T-helper 2 cell treated with Interferon-gamma antibody and Interleukin-4, amounts not matched to agents 5 μg/mL and 100 μg/mL, for 36 hours (primary cell): ENCODE measurements around the gene CDH15.
"Not testable (repeated sequence)": the region's sequence is repeated elsewhere in the genome, so short reads cannot be mapped to it uniquely, and the experiment has no call there.

Experiments used
- DNase-seq: peaks from one replicate; pipeline ENCODE4 v3.0.0; 2021; ENCODE audit warnings: low spot score
- H3K27ac Mint-ChIP-seq: one replicate; pipeline ENCODE4 v1.8.0; 2021; ENCODE audit warnings: mild to moderate bottlenecking, mixed read lengths
- H3K27me3 Mint-ChIP-seq: one replicate; pipeline ENCODE4 v1.8.0; 2021; ENCODE audit warnings: low read depth, mixed read lengths
- H3K36me3 Mint-ChIP-seq: one replicate; pipeline ENCODE4 v1.8.0; 2021; ENCODE audit warnings: low read depth, mixed read lengths
- H3K4me1 Mint-ChIP-seq: one replicate; pipeline ENCODE4 v1.8.0; 2021; ENCODE audit warnings: low read depth, mixed read lengths
- H3K4me3 Mint-ChIP-seq: one replicate; pipeline ENCODE4 v1.8.0; 2022; ENCODE audit warnings: mild to moderate bottlenecking, moderate library complexity, mixed read lengths
- H3K9me3 Mint-ChIP-seq: one replicate; pipeline ENCODE4 v1.8.0; 2021; ENCODE audit warnings: mixed read lengths

Gene CDH15

GRCh38 chr16:89176147-89176690 is 4.7 kb downstream of the CDH15 start:
- Mint-ChIP-seq H3K4me3 (no peak overlapping the region), H3K36me3 (no peaks in the 10 kb centered on the region), H3K9me3 (no peaks in the 10 kb centered on the region), H3K4me1 (no peaks in the 10 kb centered on the region), H3K27ac (no peak overlapping the region), H3K27me3 (no peaks in the 10 kb centered on the region)
- DNase-seq = no peak

DNA sequence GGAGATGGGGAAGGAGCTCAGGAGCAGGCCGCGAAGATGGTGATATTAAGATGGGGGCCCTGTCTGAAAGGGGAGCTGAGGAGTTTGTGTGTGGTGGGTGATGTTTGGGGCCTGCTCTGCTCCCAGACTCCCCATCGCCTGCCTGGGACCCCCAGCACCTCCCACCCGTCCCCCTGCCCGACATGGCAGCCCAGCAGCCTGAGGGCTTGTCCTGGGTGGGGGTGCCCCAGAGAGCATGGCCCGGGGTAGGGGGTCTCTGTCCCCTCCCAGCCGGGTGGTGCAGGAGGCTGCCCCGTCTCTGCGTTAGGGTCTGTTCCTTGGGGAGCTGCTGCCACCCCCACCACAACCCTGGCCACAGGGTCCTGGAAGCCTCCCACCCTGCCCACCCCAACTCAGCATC is 5.2 kb downstream of the CDH15 start:
- Mint-ChIP-seq H3K27me3 (no peaks in the 10 kb centered on the region), H3K9me3 (no peaks in the 10 kb centered on the region), H3K4me1 (no peaks in the 10 kb centered on the region), H3K36me3 (no peaks in the 10 kb centered on the region), H3K27ac (no peak overlapping the region), H3K4me3 (no peak overlapping the region)
- DNase-seq = no peak

- no peak for DNase-seq
- no peak overlapping the region for H3K27ac Mint-ChIP-seq
- H3K27me3 Mint-ChIP-seq = no peaks in the 10 kb centered on the region
- no peak overlapping the region for H3K4me3 Mint-ChIP-seq
- no peaks in the 10 kb centered on the region for H3K9me3 Mint-ChIP-seq
- H3K4me1 Mint-ChIP-seq = no peaks in the 10 kb centered on the region
- no peaks in the 10 kb centered on the region for H3K36me3 Mint-ChIP-seq
Measured at GRCh38 chr16:89177501-89177900, 6.0 kb downstream of the CDH15 start.

DNA sequence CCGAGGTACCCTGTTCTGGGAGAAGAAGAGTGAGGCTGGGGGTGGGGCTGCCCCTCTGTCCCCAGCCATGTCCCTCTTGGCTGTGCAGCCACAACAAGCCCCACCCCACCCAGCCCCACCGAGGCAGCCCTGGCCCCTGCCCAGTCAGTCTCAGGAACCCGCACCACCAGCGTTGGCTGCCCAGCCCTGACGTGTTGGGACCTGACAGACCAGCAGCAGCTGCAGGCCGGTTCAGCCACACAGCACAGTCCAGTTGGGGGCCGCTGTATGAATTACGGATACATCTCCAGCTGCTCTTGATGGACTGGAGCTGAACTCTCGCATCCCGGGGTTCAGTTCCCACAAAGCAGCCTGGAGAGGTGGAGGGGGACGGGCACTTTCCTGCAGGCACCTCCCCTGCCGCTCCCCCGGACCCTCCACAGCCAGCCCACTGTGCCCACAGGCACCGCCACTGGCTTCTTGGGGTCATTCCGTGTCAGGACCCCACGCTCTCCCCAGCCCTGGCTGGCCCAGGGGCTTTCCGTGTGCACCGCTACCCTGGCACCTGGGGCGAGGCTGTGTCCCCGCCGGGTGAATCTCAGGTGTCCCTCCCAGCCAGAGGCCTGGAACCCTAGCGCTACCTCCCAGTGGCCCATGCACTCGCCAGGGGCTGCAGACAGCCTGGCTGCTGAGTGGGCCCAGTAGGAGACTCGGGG is 7.1 kb downstream of the CDH15 start:
- H3K4me3 Mint-ChIP-seq = no peak overlapping the region
- no peak for DNase-seq
- no peaks in the 10 kb centered on the region for H3K9me3 Mint-ChIP-seq
- H3K36me3 Mint-ChIP-seq = no peaks in the 10 kb centered on the region
- H3K27ac Mint-ChIP-seq = no peak overlapping the region
- H3K27me3 Mint-ChIP-seq = no peaks in the 10 kb centered on the region
- H3K4me1 Mint-ChIP-seq = no peaks in the 10 kb centered on the region

DNA sequence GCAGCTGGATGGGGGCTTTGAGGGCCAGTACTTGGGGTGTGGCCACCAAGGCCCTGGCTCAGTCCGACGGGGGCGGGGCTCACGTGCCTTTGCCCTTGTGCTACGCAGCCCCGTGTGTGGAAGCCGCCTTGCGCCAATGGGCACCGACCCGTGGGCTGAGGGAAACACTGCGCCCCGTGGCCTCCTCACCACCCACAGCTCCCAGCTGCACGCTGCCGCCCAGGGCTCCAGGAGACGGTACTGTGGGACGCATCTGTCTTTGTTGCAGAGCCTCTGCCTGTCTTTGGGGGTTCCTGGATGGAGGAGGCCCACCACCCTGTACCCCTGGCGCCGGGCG is 7.6 kb downstream of the CDH15 start:
- no peaks in the 10 kb centered on the region for H3K9me3 Mint-ChIP-seq
- no peak overlapping the region for H3K27ac Mint-ChIP-seq
- H3K27me3 Mint-ChIP-seq = no peaks in the 10 kb centered on the region
- H3K36me3 Mint-ChIP-seq = no peaks in the 10 kb centered on the region
- no peak for DNase-seq
- no peak overlapping the region for H3K4me3 Mint-ChIP-seq
- H3K4me1 Mint-ChIP-seq = no peaks in the 10 kb centered on the region

DNA sequence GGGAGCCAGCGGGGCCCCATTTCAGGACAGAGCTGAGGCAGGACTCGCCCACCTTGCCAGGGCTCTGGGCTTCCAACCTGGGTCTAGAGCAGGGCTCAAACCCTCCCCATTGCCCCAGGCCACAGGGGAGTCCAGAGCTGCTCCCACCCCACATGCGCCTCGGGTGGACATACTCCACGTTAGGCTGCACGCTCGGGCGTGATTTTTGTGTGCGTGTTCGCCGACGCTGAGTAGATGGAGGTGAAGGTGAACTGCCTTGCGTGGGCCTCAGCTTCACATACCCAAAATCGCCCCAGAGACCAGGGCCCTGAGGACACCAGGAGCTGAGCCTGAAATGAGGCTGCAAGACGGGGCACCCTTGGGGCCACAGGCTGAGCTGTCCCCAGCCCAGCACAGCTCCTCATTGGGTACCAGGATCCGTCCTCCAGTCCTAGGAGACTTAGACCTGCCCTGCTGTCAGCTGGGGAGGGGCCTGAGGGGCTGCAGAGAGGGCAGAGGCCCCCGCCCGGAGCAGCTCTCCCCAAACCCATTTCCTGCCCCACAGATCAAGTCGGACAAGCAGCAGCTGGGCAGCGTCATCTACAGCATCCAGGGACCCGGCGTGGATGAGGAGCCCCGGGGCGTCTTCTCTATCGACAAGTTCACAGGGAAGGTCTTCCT is 8.2 kb downstream of the CDH15 start:
- H3K27ac Mint-ChIP-seq = no peak overlapping the region
- no peaks in the 10 kb centered on the region for H3K4me1 Mint-ChIP-seq
- H3K4me3 Mint-ChIP-seq = no peak overlapping the region
- no peaks in the 10 kb centered on the region for H3K36me3 Mint-ChIP-seq
- DNase-seq = no peak
- no peaks in the 10 kb centered on the region for H3K9me3 Mint-ChIP-seq
- no peaks in the 10 kb centered on the region for H3K27me3 Mint-ChIP-seq

DNA sequence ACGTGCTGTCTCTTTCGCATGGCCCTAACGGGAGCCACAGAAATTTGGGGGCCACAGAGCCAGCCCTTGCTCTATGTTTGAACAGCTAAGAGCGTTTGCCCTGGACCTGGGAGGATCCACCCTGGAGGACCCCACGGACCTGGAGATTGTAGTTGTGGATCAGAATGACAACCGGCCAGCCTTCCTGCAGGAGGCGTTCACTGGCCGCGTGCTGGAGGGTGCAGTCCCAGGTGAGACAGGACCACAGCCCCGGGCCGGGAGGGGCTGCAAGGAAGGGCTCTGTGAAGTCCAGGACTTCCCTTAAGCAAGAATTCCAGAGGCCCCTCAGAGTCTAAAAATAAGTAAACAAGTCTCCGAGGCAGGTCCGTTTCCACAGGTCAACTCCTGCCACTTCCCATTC is 11.9 kb downstream of the CDH15 start:
- no peak for DNase-seq
- no peak overlapping the region for H3K4me3 Mint-ChIP-seq
- no peaks in the 10 kb centered on the region for H3K36me3 Mint-ChIP-seq
- no peaks in the 10 kb centered on the region for H3K4me1 Mint-ChIP-seq
- no peaks in the 10 kb centered on the region for H3K27me3 Mint-ChIP-seq
- no peak overlapping the region for H3K27ac Mint-ChIP-seq
- H3K9me3 Mint-ChIP-seq = no peaks in the 10 kb centered on the region

- Mint-ChIP-seq H3K27ac (no peak overlapping the region), H3K4me1 (no peaks in the 10 kb centered on the region), H3K4me3 (no peak overlapping the region), H3K36me3 (no peaks in the 10 kb centered on the region), H3K9me3 (no peaks in the 10 kb centered on the region), H3K27me3 (no peaks in the 10 kb centered on the region)
- DNase-seq = no peak
Measured at GRCh38 chr16:89183975-89184676, 12.6 kb downstream of the CDH15 start.

DNA sequence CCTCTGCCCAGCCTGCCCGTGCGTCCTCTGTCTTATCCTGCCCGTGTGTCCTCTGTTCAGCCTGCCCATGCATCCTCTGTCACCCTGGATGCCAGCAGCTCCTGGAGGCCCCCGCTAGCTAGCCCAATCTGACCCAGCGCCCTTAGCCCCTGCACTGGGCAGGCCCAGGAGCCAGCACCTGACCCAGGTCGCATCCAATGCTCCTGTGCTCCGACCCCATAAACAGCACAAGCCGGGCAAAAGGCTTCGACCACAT is 13.1 kb downstream of the CDH15 start:
- H3K36me3 Mint-ChIP-seq = no peaks in the 10 kb centered on the region
- H3K4me3 Mint-ChIP-seq = no peak overlapping the region
- H3K27me3 Mint-ChIP-seq = no peaks in the 10 kb centered on the region
- H3K9me3 Mint-ChIP-seq = no peaks in the 10 kb centered on the region
- H3K27ac Mint-ChIP-seq = no peak overlapping the region
- no peaks in the 10 kb centered on the region for H3K4me1 Mint-ChIP-seq
- no peak for DNase-seq

GRCh38 chr16:89184933-89185794 is 13.6 kb downstream of the CDH15 start:
- no peak overlapping the region for H3K27ac Mint-ChIP-seq
- no peak overlapping the region for H3K4me3 Mint-ChIP-seq
- no peaks in the 10 kb centered on the region for H3K4me1 Mint-ChIP-seq
- no peaks in the 10 kb centered on the region for H3K27me3 Mint-ChIP-seq
- H3K9me3 Mint-ChIP-seq = no peaks in the 10 kb centered on the region
- H3K36me3 Mint-ChIP-seq = no peaks in the 10 kb centered on the region
- DNase-seq = no peak

- H3K27me3 Mint-ChIP-seq, H3K27ac Mint-ChIP-seq, H3K9me3 Mint-ChIP-seq, H3K4me3 Mint-ChIP-seq, H3K4me1 Mint-ChIP-seq, H3K36me3 Mint-ChIP-seq, DNase-seq: not testable (repeated sequence)
Measured at GRCh38 chr16:89185887-89186592, 14.5 kb downstream of the CDH15 start.

DNA sequence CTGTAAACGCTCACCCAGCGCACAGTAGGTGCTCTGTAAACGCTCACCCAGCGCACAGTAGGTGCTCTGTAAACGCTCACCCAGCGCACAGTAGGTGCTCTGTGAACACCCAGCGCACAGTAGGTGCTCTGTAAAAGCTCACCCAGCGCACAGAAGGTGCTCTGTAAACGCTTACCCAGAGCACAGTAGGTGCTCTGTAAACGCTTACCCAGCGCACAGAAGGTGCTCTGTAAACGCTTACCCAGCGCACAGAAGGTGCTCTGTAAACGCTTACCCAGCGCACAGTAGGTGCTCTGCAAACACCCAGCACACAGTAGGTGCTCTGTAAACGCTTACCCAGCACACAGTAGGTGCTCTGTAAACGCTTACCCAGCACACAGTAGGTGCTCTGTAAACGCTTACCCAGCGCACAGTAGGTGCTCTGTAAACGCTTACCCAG is 15.1 kb downstream of the CDH15 start:
- H3K27ac Mint-ChIP-seq, DNase-seq, H3K4me3 Mint-ChIP-seq, H3K27me3 Mint-ChIP-seq, H3K36me3 Mint-ChIP-seq, H3K4me1 Mint-ChIP-seq, H3K9me3 Mint-ChIP-seq: not testable (repeated sequence)

DNA sequence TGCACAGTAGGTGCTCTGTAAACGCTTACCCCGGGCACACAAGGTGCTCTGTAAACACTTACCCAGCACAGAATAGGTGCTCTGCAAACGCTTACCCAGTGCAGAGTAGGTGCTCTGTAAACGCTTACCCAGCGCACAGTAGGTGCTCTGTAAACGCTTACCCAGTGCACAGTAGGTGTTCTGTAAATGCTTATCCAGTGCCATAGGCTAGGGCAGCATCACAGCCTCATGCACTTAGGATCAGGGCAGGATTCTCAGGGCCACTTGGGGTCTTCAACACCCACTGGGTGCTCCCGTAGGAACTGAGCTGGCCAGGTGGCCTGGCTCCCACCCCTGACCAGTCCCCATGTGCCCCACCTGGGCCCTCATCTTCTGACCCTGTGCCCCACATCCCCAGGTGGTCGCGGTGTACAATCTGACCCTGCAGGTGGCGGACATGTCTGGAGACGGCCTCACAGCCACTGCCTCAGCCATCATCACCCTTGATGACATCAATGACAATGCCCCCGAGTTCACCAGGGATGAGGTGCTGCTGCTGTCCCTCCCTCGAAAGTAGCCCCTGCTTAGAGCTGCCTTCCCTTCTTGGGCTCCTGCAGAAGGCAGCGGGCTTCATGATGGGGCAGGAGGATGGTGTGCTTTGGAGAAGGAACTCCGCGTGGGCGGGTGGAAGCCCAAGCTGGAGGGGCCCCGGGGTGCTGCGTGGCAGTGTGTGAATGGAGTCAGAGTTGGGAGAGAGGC is 15.7 kb downstream of the CDH15 start:
- H3K4me1 Mint-ChIP-seq = no peaks in the 10 kb centered on the region
- DNase-seq = peak; percentile 27
- H3K36me3 Mint-ChIP-seq = no peaks in the 10 kb centered on the region
- H3K27ac Mint-ChIP-seq = peak overlapping the region; percentile 74
- no peak overlapping the region for H3K4me3 Mint-ChIP-seq
- H3K27me3 Mint-ChIP-seq = no peaks in the 10 kb centered on the region
- no peaks in the 10 kb centered on the region for H3K9me3 Mint-ChIP-seq
